GM18526 (cell line): ENCODE measurements around the gene P3H3.

Source experiments
- POLR2A ChIP-seq: IDR thresholded peaks from 3 replicates; pipeline ENCODE4 v1.6.1; 2011; ENCODE audit not compliant: insufficient read length; ENCODE audit errors: extremely low read depth

The P3H3 gene

DNA sequence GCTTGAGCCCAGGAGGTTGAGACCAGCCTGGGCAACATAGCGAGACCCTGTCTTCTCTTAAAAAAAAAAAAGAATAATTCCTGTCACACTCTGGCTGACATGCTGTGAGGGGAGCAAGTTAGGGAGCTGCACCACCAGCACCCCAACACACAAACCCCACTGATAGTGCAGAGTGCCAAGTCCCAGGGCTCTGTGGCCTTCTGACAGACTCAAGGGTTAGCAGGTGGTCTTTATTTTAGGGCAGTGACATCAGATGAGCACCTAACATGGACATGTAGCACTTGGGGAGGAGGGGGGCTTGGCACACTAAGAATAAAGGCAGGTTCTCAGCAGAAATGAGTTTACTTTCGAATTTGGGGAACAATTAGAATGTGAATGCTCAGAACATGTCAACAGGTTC is 30.6 kb downstream of the P3H3 start:
- no peak for TF ChIP-seq POLR2A

GRCh38 chr12:6860116-6860515 is 31.9 kb downstream of the P3H3 start:
- no peak for TF ChIP-seq POLR2A

DNA sequence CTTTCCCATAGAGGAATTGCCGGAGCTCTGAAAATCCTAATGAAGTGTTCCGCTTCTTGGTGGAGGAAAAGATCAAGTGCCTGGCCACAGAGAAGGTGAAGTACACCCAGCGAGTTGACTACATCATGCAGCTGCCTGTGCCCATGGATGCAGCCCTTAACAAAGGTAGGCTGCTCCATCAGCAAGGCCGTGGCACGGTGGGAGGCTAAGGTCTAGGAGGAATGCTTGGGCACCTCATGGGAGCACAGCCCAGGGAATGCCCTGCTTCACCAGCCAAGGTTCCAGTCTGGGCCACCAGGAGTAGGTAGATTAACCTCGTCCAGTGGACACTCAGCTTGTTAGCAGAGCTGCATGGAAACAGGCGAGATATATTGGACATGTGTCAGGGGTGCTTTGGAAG is 32.7 kb downstream of the P3H3 start:
- TF ChIP-seq POLR2A: no peak

- TF ChIP-seq POLR2A: no peak
Measured at GRCh38 chr12:6861391-6861790, 33.2 kb downstream of the P3H3 start.

- no peak for TF ChIP-seq POLR2A
Measured at GRCh38 chr12:6863033-6863432, 34.8 kb downstream of the P3H3 start.

DNA sequence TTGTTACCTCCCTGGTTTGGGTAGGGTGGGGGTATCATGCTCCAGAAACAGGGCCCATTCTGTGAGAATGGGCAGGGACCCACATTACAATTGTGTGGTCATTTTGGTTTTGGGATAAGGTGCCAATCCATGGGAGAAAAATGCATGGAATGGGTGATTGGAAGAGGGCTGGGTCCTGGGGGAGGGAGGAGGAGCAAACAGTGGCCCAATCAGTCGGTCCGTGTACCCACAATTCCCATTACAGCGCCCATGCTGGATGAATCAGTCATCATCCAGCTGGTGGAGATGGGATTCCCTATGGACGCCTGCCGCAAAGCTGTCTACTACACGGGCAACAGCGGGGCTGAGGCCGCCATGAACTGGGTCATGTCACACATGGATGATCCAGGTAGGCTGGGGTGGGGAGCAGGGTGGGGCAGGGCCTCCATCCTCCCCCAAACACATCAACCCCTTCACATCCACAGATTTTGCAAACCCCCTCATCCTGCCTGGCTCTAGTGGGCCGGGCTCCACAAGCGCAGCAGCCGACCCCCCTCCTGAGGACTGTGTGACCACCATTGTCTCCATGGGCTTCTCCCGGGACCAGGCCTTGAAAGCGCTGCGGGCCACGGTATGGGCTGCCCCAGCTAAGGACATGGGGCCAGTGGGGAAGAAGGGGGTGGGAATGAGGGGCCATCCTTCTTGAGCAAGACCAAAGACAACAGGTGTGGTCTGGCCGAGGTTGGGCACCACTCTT is 35.5 kb downstream of the P3H3 start:
- no peak for TF ChIP-seq POLR2A

DNA sequence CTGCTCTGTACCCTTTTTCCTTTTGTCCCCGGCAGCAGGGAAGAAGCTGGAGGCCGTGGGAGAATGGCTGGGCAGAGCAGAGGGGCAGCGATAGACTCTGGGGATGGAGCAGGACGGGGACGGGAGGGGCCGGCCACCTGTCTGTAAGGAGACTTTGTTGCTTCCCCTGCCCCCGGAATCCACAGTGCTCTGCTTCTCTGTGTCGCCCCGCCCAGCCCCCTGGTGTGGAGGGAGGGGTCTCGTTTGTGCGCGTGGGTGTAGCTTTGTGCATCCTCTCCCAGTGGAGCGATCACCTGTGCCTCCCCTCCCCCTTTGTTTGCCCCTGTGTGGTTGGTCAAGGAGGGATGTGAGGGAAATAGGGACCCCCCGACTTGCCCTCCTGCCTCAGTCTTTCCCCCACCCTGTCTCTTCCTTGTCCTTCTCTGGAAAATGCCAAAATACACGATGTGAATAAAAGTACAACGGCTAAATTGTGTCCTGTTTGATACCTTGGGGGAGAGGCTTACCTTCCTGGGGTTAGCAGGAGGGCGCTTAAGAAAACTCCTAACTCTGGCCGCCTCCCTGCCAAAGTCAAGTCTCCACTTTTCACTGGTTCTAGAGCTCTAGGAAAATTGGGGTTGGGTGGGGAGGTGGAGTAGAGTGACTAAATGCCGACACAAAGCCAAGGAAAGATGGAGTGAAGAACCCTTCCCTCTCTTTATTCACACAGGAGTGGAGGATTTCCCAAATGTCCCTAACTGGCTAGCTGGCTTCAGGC is 38.1 kb downstream of the P3H3 start:
- no peak for TF ChIP-seq POLR2A

- no peak for TF ChIP-seq POLR2A
Measured at GRCh38 chr12:6866920-6867412, 38.8 kb downstream of the P3H3 start.

DNA sequence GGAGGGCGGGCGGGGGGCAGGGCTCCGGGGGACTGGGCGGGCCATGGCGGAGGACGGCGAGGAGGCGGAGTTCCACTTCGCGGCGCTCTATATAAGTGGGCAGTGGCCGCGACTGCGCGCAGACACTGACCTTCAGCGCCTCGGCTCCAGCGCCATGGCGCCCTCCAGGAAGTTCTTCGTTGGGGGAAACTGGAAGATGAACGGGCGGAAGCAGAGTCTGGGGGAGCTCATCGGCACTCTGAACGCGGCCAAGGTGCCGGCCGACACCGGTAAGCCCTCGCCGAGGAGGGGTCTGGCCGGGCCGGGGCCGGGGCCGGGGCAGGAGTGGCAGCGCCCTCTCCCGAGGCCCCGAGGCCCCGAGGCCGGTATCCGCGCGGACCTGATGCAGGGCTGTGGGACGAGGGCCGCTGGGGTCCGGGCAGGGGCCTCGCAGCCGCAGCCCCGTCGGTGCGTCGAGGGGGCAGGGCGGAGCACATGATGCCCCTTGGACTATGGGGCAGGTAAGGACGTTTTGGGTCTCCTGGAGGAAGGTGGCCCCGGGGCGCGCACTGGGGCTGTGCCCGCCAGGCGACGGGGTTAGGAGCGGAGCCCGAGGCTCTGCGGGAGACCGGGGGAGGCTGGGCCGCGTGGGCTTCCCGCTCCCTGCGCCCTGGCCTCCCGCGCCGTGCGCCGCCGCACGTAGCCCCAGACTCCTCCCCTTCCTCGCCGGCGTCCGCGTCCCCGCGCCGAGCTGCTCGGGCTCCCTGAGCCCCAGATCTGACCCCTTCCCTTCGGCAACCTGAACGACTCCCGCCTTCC is 39.4 kb downstream of the P3H3 start, which contains the start of gene TPI1:
TPI1 (plus strand) TSS at position 119 of the 798 bp plus-strand sequence; CDS start at position 155, 36 bp downstream.
- peak; percentile 99 for TF ChIP-seq POLR2A

DNA sequence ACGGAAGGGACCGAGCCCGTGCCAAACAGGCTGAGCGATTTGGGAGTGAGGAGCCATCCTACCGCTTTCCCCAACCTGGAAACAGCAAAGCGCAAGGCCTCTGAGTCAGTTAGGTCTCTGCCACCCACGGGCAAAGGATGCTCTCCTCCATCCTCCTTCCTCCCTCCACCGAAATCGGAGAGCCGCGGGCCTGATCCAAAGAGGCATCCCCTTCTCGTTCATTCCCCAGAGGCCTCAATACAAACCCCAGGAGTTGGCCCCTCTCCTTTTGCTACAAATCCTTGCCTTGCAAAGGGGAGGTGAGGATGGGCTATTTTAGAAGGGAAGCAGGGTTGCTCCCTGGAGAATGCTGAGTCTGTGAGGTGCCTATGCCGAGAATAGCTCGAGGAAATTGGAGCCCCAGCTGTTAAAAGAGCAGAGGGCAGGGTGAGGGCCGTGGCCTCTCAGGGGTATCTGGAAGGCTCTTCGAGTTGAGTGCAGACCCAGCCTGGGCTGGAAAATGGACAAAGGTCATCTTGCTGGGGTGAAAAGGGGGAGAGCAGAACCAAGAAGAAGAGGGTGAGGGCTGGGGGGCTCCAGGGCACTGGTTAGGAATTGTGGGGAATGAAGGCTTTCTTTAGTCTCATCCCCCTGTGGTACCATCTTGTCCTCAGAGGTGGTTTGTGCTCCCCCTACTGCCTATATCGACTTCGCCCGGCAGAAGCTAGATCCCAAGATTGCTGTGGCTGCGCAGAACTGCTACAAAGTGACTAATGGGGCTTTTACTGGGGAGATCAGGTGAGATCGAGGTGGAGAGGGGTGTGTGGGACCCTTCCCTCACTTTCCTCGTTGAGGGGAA is 40.2 kb downstream of the P3H3 start:
- TF ChIP-seq POLR2A: no peak

- TF ChIP-seq POLR2A: no peak
Measured at GRCh38 chr12:6869049-6870021, 41.1 kb downstream of the P3H3 start.

DNA sequence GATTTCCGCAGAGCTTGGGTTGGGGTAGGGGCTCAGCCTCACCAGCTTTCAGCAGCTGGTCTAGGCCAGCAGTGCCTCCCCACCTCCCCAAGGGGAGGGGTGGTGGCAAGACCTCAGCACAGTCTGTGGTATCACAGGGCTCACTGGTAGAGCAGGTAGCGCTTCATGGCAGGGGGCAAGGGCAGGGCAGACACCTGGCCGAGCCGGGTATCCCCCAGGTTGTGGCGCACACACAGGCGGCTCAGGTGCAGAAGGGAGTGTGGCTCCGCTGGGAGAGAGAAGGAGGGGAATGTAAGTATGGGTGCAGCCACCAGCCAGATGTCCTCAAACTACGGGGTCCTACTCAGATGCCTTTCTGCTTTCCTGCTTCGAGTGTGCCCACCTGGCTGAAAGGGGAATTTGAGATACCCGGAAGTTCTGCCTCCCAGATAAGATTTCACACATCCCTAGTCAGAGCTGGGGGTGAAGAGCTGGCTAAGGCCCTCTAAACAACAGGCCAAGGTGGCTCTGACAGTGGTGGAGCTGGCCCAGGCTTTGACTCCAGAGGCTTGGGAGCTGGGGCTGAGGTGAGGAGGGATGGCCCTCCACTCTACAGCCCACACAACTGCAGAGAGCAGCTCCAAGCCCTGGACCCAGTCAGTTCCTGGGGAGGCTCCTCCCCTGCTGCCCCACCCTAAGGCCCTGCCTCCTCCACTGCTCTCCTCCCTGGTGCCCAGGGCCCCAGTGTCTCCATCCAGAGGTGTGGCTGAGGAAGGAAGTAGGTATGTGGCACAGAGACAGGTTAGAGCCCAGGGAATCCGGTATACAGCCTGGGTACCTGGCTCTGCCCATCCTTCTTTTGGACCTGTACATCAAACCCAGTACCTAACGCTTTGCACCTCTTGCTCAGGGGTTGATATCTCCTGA is 43.1 kb downstream of the P3H3 start:
- no peak for TF ChIP-seq POLR2A
